Thyroid gland (tissue), 4 donors: ENCODE measurements around the gene ZNF627. TPM values are rescaled to one million over a fixed set of nuclear protein-coding genes. Genes with fewer than 3 reads are reported as not detected.

Experiments used
- DNase-seq, 2 donors: peaks; one replicate each; pipeline ENCODE4 v3.0.0-alpha.2; 2019
- H3K27ac ChIP-seq, 3 donors: fragments of 200-600 bp; sonication (generic); 1 replicate in 2 of 3; 2 replicates in 1 of 3; pipeline ENCODE4 v1.5.1; 2016 to 2019; ENCODE audit warnings: mild to moderate bottlenecking in 1 of 3, moderate library complexity in 1 of 3
- H3K27me3 ChIP-seq: fragments of 200-600 bp; sonication (generic); one replicate; pipeline ENCODE4 v1.5.1; 2019
- H3K36me3 ChIP-seq, 2 donors: fragments of 200-600 bp; sonication (generic); one replicate each; pipeline ENCODE4 v1.5.1; 2016 to 2019
- H3K4me1 ChIP-seq, 2 donors: fragments of 200-600 bp; sonication (generic); one replicate each; pipeline ENCODE4 v1.5.1; 2017 to 2019
- H3K4me3 ChIP-seq, 3 donors: fragments of 200-600 bp; sonication (generic); replicated peaks in 1 of 3; 1 replicate in 2 of 3; 2 replicates in 1 of 3; pipeline ENCODE4 v1.5.1; 2016; ENCODE audit warnings: mild to moderate bottlenecking in 1 of 3
- H3K9me3 ChIP-seq: fragments of 200-600 bp; sonication (generic); one replicate; pipeline ENCODE4 v1.5.1; 2017
- POLR2A ChIP-seq, 2 donors: fragments of 450-650 bp; IDR thresholded peaks; one replicate each; pipeline ENCODE4 v1.6.1; 2017; ENCODE audit warnings: antibody characterized with exemption in 2 of 2, mild to moderate bottlenecking in 2 of 2, moderate library complexity in 1 of 2
- WGBS, 2 donors: methylation state at CpG; one replicate each; pipeline ENCODE4 v1.1.5; 2017; 5-methylcytosine and 5-hydroxymethylcytosine counted together
- intact Hi-C: fragments of 100-400 bp; cut with DNase I; formaldehyde crosslinking; loops from one replicate; pipeline ENCODE4 v1.15.1; 2023
- total RNA-seq, 4 donors: library from RNA; depleted of rRNA; stranded (reverse); fragments of >200 nt; gene quantifications; one replicate each; pipeline ENCODE4 v1.2.3, GENCODE V29; 2016
- TF ChIP-seq, protein P1 (sequence below), 6 experiments: fragments of 200-600 bp in 3 of 6; fragments of 450-650 bp in 3 of 6; sonication (generic) in 3 of 6; IDR thresholded peaks; one replicate each; pipeline ENCODE4 v1.5.1; 2016 to 2019; ENCODE audit warnings: antibody characterized with exemption in 6 of 6, mild to moderate bottlenecking in 2 of 6, inconsistent platforms in 1 of 6, moderate library complexity in 1 of 6

ZNF627 gene
- total RNA-seq, 4 donors from 2014 or later, result 14.5 to 24.3 (median 21.7) TPM

DNA sequence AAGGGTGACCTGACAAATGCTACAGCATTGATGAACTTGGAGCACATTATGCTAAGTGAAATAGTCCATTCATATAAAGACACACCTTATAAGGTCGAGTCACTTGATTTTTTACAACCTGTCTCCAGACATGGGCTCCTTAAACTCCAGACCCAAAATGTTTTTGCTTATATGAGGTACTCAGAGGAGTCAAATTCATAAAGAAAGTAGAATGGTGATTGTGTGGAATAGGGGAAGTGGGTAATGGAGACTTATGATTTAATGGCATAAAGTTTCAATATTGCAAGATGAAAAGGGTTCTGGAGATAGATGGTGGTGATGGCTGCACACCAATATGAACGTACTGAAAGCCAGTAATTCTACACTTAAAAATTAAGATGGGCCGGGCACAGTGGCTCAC, 59.3 kb downstream of the ZNF627 start:
- Histone ChIP-seq H3K36me3 (no peaks in the 10 kb centered on the region), H3K27ac (no peak overlapping the region), H3K4me1 (no peaks in the 10 kb centered on the region), H3K27me3 (no peaks in the 10 kb centered on the region), H3K9me3 (no peaks in the 10 kb centered on the region), H3K4me3 (no peak overlapping the region)
- intact Hi-C loops, result no loop called here
- no peak for TF ChIP-seq POLR2A (IDR thresholded peaks at IDR 0.05)
- TF ChIP-seq, protein P1, sequence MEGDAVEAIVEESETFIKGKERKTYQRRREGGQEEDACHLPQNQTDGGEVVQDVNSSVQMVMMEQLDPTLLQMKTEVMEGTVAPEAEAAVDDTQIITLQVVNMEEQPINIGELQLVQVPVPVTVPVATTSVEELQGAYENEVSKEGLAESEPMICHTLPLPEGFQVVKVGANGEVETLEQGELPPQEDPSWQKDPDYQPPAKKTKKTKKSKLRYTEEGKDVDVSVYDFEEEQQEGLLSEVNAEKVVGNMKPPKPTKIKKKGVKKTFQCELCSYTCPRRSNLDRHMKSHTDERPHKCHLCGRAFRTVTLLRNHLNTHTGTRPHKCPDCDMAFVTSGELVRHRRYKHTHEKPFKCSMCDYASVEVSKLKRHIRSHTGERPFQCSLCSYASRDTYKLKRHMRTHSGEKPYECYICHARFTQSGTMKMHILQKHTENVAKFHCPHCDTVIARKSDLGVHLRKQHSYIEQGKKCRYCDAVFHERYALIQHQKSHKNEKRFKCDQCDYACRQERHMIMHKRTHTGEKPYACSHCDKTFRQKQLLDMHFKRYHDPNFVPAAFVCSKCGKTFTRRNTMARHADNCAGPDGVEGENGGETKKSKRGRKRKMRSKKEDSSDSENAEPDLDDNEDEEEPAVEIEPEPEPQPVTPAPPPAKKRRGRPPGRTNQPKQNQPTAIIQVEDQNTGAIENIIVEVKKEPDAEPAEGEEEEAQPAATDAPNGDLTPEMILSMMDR (IDR thresholded peaks at IDR 0.05), result no peak
- WGBS, 2 donors, result 90 to 94% methylated on average over 3 of the region's 3 CpGs
- DNase-seq, result no peak

DNA sequence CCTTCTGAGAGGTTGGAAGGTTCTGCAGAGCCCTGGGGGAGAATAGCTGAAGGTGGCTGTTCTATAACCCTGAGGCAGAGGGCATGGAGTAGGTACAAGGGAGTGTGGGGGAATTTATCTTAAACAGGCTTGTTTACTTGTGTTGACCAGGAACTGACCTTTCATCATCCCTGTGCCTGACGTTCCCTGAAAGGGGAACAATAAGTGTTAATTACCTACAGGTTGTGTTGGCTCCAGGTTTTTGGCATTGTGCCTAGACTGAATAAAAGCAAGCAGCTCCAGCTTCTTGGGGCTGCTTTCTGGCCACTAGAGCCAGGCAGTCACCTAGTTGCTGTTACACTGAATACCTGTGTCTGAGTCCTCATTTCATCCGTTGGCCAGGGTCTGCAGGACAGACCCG, 60.0 kb downstream of the ZNF627 start:
- Histone ChIP-seq H3K9me3 (no peaks in the 10 kb centered on the region), H3K4me1 (no peaks in the 10 kb centered on the region), H3K27ac (no peak overlapping the region), H3K4me3 (no peak overlapping the region), H3K36me3 (no peaks in the 10 kb centered on the region), H3K27me3 (no peaks in the 10 kb centered on the region)
- intact Hi-C loops, result no loop called here
- WGBS, 2 donors, result 63 to 71% methylated on average over 3 of the region's 3 CpGs
- TF ChIP-seq POLR2A (IDR thresholded peaks at IDR 0.05), result no peak
- TF ChIP-seq, protein P1 (IDR thresholded peaks at IDR 0.05), result no peak
- DNase-seq, result no peak

DNA sequence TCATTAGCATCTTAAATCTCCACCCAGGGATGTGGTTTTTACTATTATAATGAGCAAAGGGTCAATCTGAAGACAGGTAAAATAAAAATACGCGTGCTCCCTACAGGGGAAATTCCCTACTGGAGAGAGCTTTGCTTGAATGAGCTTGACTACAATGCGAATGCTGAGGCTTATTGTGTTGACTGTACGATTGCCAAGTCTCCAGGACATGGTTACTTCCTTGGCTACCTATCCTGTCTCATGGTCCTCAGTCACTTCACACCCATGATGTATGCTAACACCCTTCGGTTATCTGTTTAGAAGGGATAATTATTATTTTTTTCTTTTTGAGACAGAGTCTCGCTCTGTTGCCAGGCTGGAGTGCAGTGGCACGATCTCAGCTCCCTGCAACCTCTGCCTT, 61.7 kb downstream of the ZNF627 start:
- intact Hi-C loops, result no loop called here
- WGBS, 2 donors, result 58 to 62% methylated on average over 7 of the region's 7 CpGs
- no peak for DNase-seq

DNA sequence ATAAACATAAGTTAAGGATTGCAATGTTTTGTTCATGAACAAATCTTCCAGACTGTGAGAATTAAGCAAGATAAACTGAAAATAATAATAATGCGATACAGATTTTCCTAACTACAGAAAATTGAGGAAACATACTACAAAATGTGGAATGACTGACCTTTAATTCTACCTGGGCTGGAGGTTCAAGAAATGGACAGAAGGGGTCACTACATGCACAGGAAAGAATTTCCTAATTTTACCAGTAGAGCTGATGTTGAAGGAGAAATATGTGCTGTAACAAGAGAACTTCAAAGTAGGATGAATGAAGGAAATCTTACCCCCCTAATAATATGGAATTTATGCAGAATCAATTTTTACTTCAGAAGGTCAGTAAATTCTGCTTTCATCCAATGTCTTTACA, 62.3 kb downstream of the ZNF627 start:
- no peak overlapping the region for H3K4me3 ChIP-seq
- no peak for TF ChIP-seq POLR2A (IDR thresholded peaks at IDR 0.05)
- TF ChIP-seq, protein P1 (IDR thresholded peaks at IDR 0.05), result peak in 3 of 6 experiments; percentile 30 to 41 (median 35)
- WGBS, 2 donors, result 94 to 98% methylated on average over 1 of the region's 1 CpG
- H3K4me1 ChIP-seq, result no peaks in the 10 kb centered on the region
- no peaks in the 10 kb centered on the region for H3K9me3 ChIP-seq
- H3K36me3 ChIP-seq, result no peaks in the 10 kb centered on the region
- no peak overlapping the region for H3K27ac ChIP-seq
- no peak for DNase-seq
- intact Hi-C loops, result no loop called here
- no peaks in the 10 kb centered on the region for H3K27me3 ChIP-seq

More for the DNA sequence above, 61.7 kb downstream of the ZNF627 start:
- Histone ChIP-seq H3K4me3 (no peak overlapping the region), H3K27ac (no peak overlapping the region), H3K36me3 (no peaks in the 10 kb centered on the region), H3K9me3 (no peaks in the 10 kb centered on the region), H3K4me1 (no peaks in the 10 kb centered on the region), H3K27me3 (no peaks in the 10 kb centered on the region)
- TF ChIP-seq, protein P1 (IDR thresholded peaks at IDR 0.05), result no peak
- TF ChIP-seq POLR2A (IDR thresholded peaks at IDR 0.05), result no peak

DNA sequence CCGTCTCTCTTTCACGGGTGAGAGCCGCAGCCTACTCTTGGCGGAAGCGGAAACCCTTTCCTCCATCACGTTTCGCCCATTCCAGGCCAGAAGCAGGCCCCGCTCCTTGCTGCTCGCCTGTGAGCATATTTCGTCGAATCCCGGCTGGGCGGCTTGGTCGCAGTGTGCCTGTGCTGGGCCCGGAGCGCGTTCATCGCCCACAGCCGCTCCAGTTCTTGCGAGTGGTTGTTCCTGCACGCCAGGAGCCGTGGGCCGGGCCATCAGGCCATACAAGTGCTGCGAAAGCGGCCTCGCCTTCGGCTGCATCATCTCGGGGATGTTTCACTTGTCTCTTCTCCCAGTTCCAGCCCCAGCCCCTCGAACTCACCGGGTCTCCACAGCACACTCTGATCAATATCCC, 65.0 kb downstream of the ZNF627 start:
- WGBS, 2 donors, result 94 to 95% methylated on average over 30 of the region's 30 CpGs
- intact Hi-C loops, result no loop called here
- Histone ChIP-seq H3K4me1 (no peaks in the 10 kb centered on the region), H3K9me3 (no peaks in the 10 kb centered on the region), H3K27ac (no peak overlapping the region), H3K36me3 (no peaks in the 10 kb centered on the region), H3K27me3 (no peaks in the 10 kb centered on the region), H3K4me3 (no peak overlapping the region)
- no peak for DNase-seq
- TF ChIP-seq, protein P1 (IDR thresholded peaks at IDR 0.05), result no peak
- TF ChIP-seq POLR2A (IDR thresholded peaks at IDR 0.05), result no peak
